CD14-positive monocyte (primary cell): ENCODE data around the gene ANO6. TPM values are rescaled to one million over a fixed set of nuclear protein-coding genes. Genes with fewer than 3 reads are reported as not detected.

Experiments
- DNase-seq, 3 donors: peaks; one replicate each; pipeline ENCODE4 v3.0.0-alpha.2; 2011 to 2022
- H2AFZ ChIP-seq: 2 replicates; pipeline ENCODE4 v1.6.0; 2012; ENCODE audit warnings: mild to moderate bottlenecking, low read depth, low read length, inconsistent platforms; ENCODE audit not compliant: insufficient read depth, poor library complexity, severe bottlenecking
- H3K27ac ChIP-seq, 2 donors: 1 replicate in 1 of 2; 2 replicates in 1 of 2; pipeline ENCODE4 v1.5.1; 2012 to 2013; ENCODE audit warnings: low read length in 2 of 2, control low read depth in 1 of 2, inconsistent platforms in 1 of 2, low read depth in 1 of 2, mild to moderate bottlenecking in 1 of 2
- H3K27me3 ChIP-seq, 2 donors: one replicate each; pipeline versions ENCODE4 v1.6.0 to v1.6.1; 2011 to 2013; ENCODE audit warnings: low read length in 2 of 2; ENCODE audit not compliant: control insufficient read depth in 2 of 2, insufficient read depth in 2 of 2
- H3K36me3 ChIP-seq, 2 donors: replicated peaks in 1 of 2; 1 replicate in 1 of 2; 2 replicates in 1 of 2; pipeline versions ENCODE4 v1.5.1 to v1.6.1; 2012 to 2013; ENCODE audit warnings: low read length in 2 of 2, control low read depth in 1 of 2, inconsistent platforms in 1 of 2, mild to moderate bottlenecking in 1 of 2; ENCODE audit not compliant: insufficient read depth in 2 of 2, control insufficient read depth in 1 of 2
- H3K4me1 ChIP-seq, 2 donors: 1 replicate in 1 of 2; 2 replicates in 1 of 2; pipeline versions ENCODE4 v1.5.1 to v1.6.1; 2012 to 2013; ENCODE audit warnings: low read length in 2 of 2, control low read depth in 1 of 2, inconsistent platforms in 1 of 2, mild to moderate bottlenecking in 1 of 2, moderate library complexity in 1 of 2; ENCODE audit not compliant: insufficient read depth in 2 of 2, control insufficient read depth in 1 of 2
- H3K4me2 ChIP-seq: replicated peaks from 2 replicates; pipeline ENCODE3; 2012; ENCODE audit warnings: low read length, moderate library complexity, mild to moderate bottlenecking; ENCODE audit not compliant: poor library complexity, severe bottlenecking; ENCODE audit errors: extremely low read depth
- H3K4me3 ChIP-seq, 3 experiments: fragments of 200-600 bp in 1 of 3; sonication (generic) in 1 of 3; replicated peaks in 1 of 3; 1 replicate in 2 of 3; 2 replicates in 1 of 3; pipeline ENCODE4 v1.5.1; 2011 to 2013; ENCODE audit warnings: low read length in 3 of 3, mild to moderate bottlenecking in 3 of 3, control low read depth in 2 of 3, low read depth in 2 of 3, inconsistent platforms in 1 of 3, moderate library complexity in 1 of 3
- H3K79me2 ChIP-seq: 2 replicates; pipeline ENCODE4 v1.6.0; 2012; ENCODE audit warnings: mild to moderate bottlenecking, control low read depth, inconsistent platforms, low read length, moderate library complexity; ENCODE audit not compliant: insufficient read depth
- H3K9ac ChIP-seq: 2 replicates; pipeline ENCODE4 v1.6.0; 2017; ENCODE audit warnings: low read length, mild to moderate bottlenecking; ENCODE audit not compliant: insufficient read depth, poor library complexity, severe bottlenecking
- H3K9me3 ChIP-seq, 2 donors: replicated peaks in 1 of 2; 1 replicate in 1 of 2; 2 replicates in 1 of 2; pipeline versions ENCODE4 v1.5.1 to v1.6.1; 2012 to 2013; ENCODE audit warnings: low read length in 2 of 2, control low read depth in 1 of 2; ENCODE audit not compliant: control insufficient read depth in 1 of 2, insufficient read depth in 1 of 2
- H4K20me1 ChIP-seq: 2 replicates; pipeline ENCODE4 v1.6.0; 2012; ENCODE audit warnings: mild to moderate bottlenecking, low read length, control low read depth, moderate library complexity; ENCODE audit not compliant: insufficient read depth
- H3K27ac Mint-ChIP-seq, 7 donors: one replicate each; pipeline ENCODE4 v1.8.0; 2020; ENCODE audit warnings: mild to moderate bottlenecking in 7 of 7, mixed read lengths in 7 of 7, moderate library complexity in 6 of 7, inconsistent platforms in 2 of 7
- H3K27me3 Mint-ChIP-seq, 3 donors: one replicate each; pipeline ENCODE4 v1.8.0; 2021 to 2022; ENCODE audit warnings: low read depth in 3 of 3, mild to moderate bottlenecking in 3 of 3, mixed read lengths in 3 of 3, moderate library complexity in 3 of 3, inconsistent platforms in 1 of 3
- H3K36me3 Mint-ChIP-seq, 2 donors: one replicate each; pipeline ENCODE4 v1.8.0; 2020; ENCODE audit warnings: mixed read lengths in 2 of 2, inconsistent platforms in 1 of 2, mild to moderate bottlenecking in 1 of 2
- H3K4me1 Mint-ChIP-seq: one replicate; pipeline ENCODE4 v1.8.0; 2020; ENCODE audit warnings: mild to moderate bottlenecking, mixed read lengths
- H3K4me3 Mint-ChIP-seq, 2 donors: one replicate each; pipeline ENCODE4 v1.8.0; 2020; ENCODE audit warnings: mild to moderate bottlenecking in 2 of 2, mixed read lengths in 2 of 2, moderate library complexity in 1 of 2
- H3K9me3 Mint-ChIP-seq, 7 donors: one replicate each; pipeline ENCODE4 v1.8.0; 2020 to 2022; ENCODE audit warnings: mixed read lengths in 7 of 7, mild to moderate bottlenecking in 6 of 7, moderate library complexity in 6 of 7, inconsistent platforms in 2 of 7
- CTCF ChIP-seq: fragments of 200-600 bp; IDR thresholded peaks from one replicate; pipeline ENCODE4 v1.8.0; 2022; ENCODE audit warnings: antibody characterized with exemption, mild to moderate bottlenecking
- WGBS: methylation state at CpG from one replicate; pipeline ENCODE4 v1.1.5; 2013; ENCODE audit warnings: missing lambda C conversion rate; ENCODE audit not compliant: insufficient coverage; 5-methylcytosine and 5-hydroxymethylcytosine counted together
- intact Hi-C, 2 donors: fragments of 100-400 bp; cut with micrococcal nuclease; formaldehyde crosslinking; loops; one replicate each; pipeline versions ENCODE4 v1.15.0 to v1.15.1; 2023
- polyA plus RNA-seq, 3 donors: library from polyadenylated mRNA; depleted of rRNA in 1 of 3; unstranded in 2 of 3; stranded (reverse) in 1 of 3; fragments of 300-500 nt in 2 of 3; fragments of >200 nt in 1 of 3; fragmentation: Illumina TruSeq in 2 of 3; gene quantifications; 1 replicate in 2 of 3; 2 replicates in 1 of 3; pipeline ENCODE4 v1.2.3, GENCODE V29; 2012 to 2021

Gene ANO6
- polyA plus RNA-seq, 3 donors: 20.2 to 48.7 (median 34.1) TPM

- peaks cover 2 to 19% (median 6%) of the 10 kb centered on the region in 7 donors for H3K9me3 Mint-ChIP-seq
- intact Hi-C loops: no loop called here
Observed at GRCh38 chr12:45398552-45398951, 182.7 kb downstream of the ANO6 start.

DNA sequence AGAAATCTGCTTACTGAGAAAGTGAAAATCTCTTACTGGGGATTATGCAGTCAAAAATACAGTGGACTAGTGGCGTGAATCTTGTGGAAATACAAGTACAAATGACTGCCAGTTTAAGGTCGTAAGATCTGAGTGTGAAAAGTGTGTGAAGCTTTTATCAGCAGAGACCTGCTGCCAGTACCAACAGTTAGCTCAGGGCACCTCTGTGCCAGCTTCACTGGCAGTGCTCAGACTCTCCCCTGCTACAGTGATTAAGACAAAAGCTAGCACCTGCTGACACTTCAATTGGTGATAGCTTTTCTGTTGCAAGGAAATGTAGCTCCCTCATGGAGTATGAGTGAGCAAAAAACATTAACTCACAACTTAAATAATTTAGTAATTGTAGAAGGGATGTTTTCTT, 185.1 kb downstream of the ANO6 start:
- 91% methylated on average over 2 of the region's 2 CpGs for WGBS

More at GRCh38 chr12:45398552-45398951, 182.7 kb downstream of the ANO6 start:
- Histone ChIP-seq H3K4me3 (no peak overlapping the region), H3K27me3 (no peaks in the 10 kb centered on the region), H3K4me2 (no peak overlapping the region), H3K9ac (no peak overlapping the region), H3K36me3 (peaks cover 30 to 48% of the 10 kb centered on the region in 2 donors), H3K79me2 (no peaks in the 10 kb centered on the region), H3K27ac (no peak overlapping the region), H3K4me1 (no peaks in the 10 kb centered on the region), H4K20me1 (no peaks in the 10 kb centered on the region), H2AFZ (no peak overlapping the region), H3K9me3 (no peaks in the 10 kb centered on the region)
- H3K27me3 Mint-ChIP-seq: no peaks in the 10 kb centered on the region
- H3K4me3 Mint-ChIP-seq: no peak overlapping the region
- no peak for TF ChIP-seq CTCF
- H3K36me3 Mint-ChIP-seq: peaks cover 43 to 47% of the 10 kb centered on the region in 2 donors
- no peak overlapping the region for H3K27ac Mint-ChIP-seq
- DNase-seq: no peak
- no peaks in the 10 kb centered on the region for H3K4me1 Mint-ChIP-seq
- WGBS: no CpG with 5 or more reads among the region's 4 CpGs

More for the DNA sequence above, 185.1 kb downstream of the ANO6 start:
- Mint-ChIP-seq H3K27me3 (no peaks in the 10 kb centered on the region), H3K4me1 (no peaks in the 10 kb centered on the region), H3K9me3 (peaks cover 0 to 6% (median 2%) of the 10 kb centered on the region in 7 donors), H3K27ac (no peak overlapping the region), H3K36me3 (peaks cover 61 to 66% of the 10 kb centered on the region in 2 donors), H3K4me3 (no peak overlapping the region)
- Histone ChIP-seq H4K20me1 (no peaks in the 10 kb centered on the region), H3K27me3 (no peaks in the 10 kb centered on the region), H3K27ac (no peak overlapping the region), H3K4me2 (no peak overlapping the region), H3K79me2 (no peaks in the 10 kb centered on the region), H3K4me1 (no peaks in the 10 kb centered on the region), H3K36me3 (peaks cover 48 to 73% of the 10 kb centered on the region in 2 donors), H2AFZ (no peak overlapping the region), H3K4me3 (no peak overlapping the region), H3K9me3 (no peaks in the 10 kb centered on the region), H3K9ac (no peak overlapping the region)
- DNase-seq: no peak
- no peak for TF ChIP-seq CTCF
- intact Hi-C loops: no loop called here
